ENCODE data around the gene KIAA0232. TPM values are rescaled to one million over a fixed set of nuclear protein-coding genes. Genes with fewer than 3 reads are reported as not detected.

KIAA0232 gene
- total and polyA plus RNA-seq, 2 of the 8 experiments (the other 6 are each of a cell fraction or from before 2014, with no cell fraction given) = 5.6 to 23.3 TPM

- TF ChIP-seq ATF3 (IDR thresholded peaks at IDR 0.05; ENCODE audit: insufficient read depth, low read depth, low read length) (no peak), ZNF274 (IDR thresholded peaks at IDR 0.05; ENCODE audit: borderline replicate concordance, extremely low read depth, low read length) (no peak), KDM4A (IDR thresholded peaks at IDR 0.05; ENCODE audit: low read depth, low read length, severe bottlenecking) (no peak), TCF12 (IDR thresholded peaks at IDR 0.05; ENCODE audit: low read depth, low read length) (no peak)
These were observed 133.6 kb downstream of the KIAA0232 start (continued) for GRCh38 chr4:6916069-6916586.

Measured in H1 (cell line).